ENCODE measurements around the gene PRF1.

Gene PRF1

DNA sequence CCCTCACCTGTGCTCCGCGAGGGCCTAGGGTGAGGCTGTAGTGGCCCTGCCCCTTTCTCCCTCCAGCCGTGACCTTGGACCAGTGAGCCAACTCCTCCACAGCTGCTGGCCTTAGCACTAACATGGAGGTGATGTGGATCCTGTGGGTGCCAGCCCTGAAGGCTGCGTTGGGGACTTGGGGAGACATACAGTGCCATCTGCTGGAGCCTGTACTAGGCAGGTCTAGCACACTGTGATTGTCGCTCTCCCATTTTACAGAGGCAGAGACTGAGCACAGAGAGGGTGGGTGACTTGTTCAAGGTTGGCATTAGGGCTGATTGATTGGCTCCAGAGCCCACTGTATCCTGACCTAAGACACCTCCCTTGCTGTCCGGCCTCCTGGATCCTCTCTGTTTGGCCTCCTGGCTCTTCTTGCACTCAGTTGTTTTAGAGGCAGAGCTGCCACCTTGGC lies 37.6 kb downstream of the PRF1 start:
- FAIRE-seq (peak; percentile 12), DNase-seq (ENCODE audit: extremely low spot score, insufficient read length, low read depth) (no peak)

- no peak for FAIRE-seq
- DNase-seq (ENCODE audit: extremely low spot score, insufficient read length, low read depth), result no peak
Observed at GRCh38 chr10:70564113-70564725, 38.3 kb downstream of the PRF1 start.

DNA sequence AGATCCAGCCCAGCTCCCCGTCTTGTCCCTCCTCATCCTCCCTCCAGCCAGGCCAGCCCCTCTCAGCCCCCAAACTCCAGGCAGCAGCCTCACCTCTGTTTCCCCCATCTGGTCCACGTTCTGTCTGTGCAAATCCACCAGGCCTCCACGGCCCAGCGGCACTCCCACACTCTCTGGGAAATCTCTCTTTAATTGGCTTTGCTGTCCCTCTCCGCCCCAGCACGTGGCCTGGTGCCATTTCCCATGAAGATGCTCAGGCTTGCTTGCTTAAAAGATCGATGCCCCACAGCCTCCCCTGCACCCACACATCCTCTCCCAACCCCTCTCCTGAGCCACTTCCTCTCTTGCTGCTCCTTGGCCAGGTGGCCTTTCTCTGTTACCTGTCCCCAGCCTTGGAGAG lies 39.3 kb downstream of the PRF1 start:
- FAIRE-seq, result no peak

DNA sequence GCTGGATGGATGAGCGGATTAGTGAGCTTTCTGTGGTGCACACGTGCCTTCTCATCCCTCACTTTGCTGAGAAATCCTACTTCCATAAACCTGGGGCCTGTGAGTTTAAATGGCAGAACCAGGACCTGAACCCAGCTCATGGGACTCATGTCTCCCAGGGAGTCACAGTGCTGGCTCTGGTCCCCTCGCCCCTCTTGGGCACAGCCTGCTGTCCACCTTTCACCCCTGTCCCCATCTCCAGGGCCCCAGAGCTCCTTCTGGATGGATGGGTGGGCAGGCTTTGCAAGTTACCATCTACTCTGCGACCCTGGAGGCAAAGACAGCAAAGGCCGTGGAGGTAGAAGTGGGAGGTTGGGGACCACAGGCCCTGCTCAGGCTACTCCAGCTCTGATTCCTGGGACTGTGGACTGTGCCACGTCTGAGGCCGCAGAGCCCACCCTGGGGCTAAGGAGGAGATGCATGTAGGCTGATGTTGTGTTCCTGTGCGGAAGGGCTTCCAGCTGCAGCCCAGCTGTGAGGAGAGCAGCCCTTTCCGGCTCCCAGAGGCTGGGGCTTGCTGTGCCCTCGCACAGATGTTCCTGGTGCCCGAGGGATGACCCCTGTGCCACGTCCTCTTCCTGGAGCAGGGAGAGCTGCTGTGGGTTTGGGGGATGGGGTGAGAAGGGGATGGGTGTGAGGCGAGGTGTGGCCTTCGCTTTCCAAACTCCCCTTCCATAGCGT lies 40.3 kb downstream of the PRF1 start:
- FAIRE-seq, result no peak
- DNase-seq (ENCODE audit: extremely low spot score, insufficient read length, low read depth), result no peak

More for the DNA sequence above, 39.3 kb downstream of the PRF1 start:
- no peak for DNase-seq (ENCODE audit: extremely low spot score, insufficient read length, low read depth)

GRCh38 chr10:70561558-70561957 lies 41.0 kb downstream of the PRF1 start:
- DNase-seq (ENCODE audit: extremely low spot score, insufficient read length, low read depth), result no peak
- no peak for FAIRE-seq

DNA sequence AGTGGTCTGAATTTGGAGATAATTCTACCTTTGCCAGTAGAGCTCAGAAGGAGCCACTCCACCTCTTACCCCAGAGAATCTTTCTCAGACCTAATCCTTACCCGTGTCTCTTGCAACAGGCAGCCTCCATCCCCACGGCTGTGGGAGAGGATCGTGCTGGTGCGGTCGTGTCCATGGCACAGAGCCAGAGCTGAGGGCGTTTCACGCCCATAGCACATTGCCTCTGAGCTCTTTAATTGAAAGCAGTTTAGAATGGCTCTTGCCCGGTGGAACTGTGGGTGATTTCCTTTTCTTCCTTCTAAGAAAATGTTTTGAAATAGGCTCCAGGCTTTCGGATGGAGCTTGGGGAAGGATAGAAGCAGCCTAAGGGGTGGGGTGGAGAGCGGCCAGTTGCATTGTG lies 41.5 kb downstream of the PRF1 start:
- DNase-seq (ENCODE audit: extremely low spot score, insufficient read length, low read depth), result no peak
- FAIRE-seq, result no peak

GRCh38 chr10:70560511-70560941 lies 42.0 kb downstream of the PRF1 start:
- FAIRE-seq (no peak), DNase-seq (ENCODE audit: extremely low spot score, insufficient read length, low read depth) (no peak)

GRCh38 chr10:70559861-70560260 lies 42.7 kb downstream of the PRF1 start:
- DNase-seq (ENCODE audit: extremely low spot score, insufficient read length, low read depth) (no peak), FAIRE-seq (no peak)

DNA sequence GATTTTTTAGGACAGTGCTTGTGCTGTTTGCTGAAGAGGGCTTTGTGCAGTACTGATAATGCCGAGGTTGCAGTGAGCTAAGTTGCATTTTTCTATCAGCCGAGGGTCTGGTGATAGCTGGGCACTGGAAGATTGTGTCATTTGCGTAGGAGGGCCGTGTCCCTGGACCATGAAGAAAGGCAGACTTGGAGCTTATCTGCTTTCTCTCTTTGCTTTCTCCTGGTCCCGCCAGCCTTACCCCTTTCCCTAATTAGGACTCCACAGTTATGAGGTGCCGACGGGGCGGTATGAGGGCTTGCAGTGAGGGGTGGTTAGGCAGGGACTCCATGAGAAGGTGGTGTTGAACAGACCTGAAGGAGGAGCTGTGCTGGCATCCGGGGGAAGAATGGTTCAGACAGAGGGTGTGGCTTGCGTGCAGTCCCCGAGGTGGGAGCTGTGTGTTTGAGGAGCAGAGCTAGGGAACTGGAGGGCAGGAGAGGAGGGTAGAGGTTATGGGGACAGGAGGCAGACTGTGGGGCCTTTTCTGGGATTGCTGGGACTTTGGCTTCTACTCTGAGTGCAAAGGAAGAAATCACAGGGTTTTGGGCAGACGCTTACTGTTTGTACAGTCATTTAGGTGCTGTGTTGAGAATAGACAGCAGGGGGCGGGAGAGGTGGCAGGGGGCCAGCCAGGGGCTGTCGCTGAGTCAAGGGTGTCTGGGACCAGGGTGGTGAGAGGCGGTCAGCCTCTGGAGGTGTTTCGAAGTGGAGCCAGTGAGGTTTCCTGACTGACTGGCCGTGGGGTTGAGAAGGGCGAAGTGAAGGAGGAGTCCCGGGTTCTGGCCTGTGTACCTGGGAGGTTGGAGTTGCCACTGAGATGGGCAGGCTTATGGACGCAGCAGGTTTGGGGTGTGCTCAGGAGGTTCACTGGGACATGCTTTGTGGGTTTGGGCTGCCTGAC lies 43.4 kb downstream of the PRF1 start:
- FAIRE-seq (peak; percentile 77), DNase-seq (ENCODE audit: extremely low spot score, insufficient read length, low read depth) (no peak)

GRCh38 chr10:70558295-70558694 lies 44.2 kb downstream of the PRF1 start:
- FAIRE-seq, result no peak
- DNase-seq (ENCODE audit: extremely low spot score, insufficient read length, low read depth), result no peak

GRCh38 chr10:70557876-70558275 lies 44.7 kb downstream of the PRF1 start:
- no peak for FAIRE-seq
- DNase-seq (ENCODE audit: extremely low spot score, insufficient read length, low read depth), result no peak

DNA sequence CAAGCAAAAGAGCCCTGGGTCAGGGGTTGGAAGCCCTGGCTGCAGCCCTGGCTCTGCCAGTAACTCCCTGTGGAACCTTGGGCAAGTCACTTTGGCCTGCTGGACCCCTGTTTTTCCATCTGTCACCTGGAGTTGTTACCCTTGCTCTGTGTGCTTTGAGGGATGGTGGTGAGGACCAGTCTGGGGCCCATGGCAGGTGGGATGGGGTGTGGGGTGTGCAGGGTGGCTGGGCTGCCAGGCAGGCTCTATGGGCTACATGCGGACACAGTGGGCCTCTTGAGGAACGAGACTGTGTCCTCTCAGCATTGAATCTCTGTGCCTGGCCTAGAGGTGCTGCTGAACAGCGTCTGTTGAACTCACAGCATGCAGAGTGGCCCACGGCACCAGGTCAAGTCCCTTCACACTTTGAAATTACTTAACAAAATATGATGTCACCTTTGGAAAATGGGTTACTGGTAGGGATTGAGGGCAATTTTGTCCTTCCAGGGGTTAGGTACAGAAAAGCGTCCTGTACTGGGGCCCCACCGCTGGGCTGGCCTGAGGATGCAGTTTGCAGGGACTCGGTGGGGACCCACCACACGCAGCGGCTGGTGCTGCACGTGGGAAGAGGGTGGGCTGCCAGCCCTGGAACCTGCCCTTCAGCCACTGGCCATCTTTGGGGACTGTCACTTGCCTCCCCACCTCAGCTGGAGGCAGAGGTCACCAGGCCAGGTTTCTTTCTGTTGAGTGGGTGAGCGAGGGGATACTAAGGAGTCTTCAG lies 45.3 kb downstream of the PRF1 start:
- no peak for FAIRE-seq

GRCh38 chr10:70555371-70555770 lies 47.2 kb downstream of the PRF1 start:
- FAIRE-seq (no peak), DNase-seq (ENCODE audit: extremely low spot score, insufficient read length, low read depth) (no peak)

More for the DNA sequence above, 45.3 kb downstream of the PRF1 start:
- DNase-seq (ENCODE audit: extremely low spot score, insufficient read length, low read depth), result no peak

DNA sequence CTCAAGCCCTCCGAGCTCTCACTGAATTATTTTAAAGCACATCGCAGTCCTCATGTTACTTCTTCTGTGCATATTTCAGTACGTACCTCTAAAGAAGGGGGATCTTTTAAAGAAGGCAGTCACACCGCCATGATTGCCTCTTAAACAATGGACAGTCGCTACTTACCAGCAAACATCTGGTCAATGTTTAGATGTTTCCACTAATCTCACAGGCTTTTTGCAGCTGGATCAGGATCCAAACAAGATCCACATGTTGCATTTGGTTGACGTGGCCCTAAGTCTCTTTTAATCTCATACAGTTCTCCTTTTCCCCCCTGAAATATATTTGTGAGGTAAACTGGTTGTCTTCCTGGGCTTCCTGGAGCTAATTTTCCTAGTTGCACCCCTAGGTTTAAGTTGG lies 50.0 kb downstream of the PRF1 start:
- FAIRE-seq, result no peak
- DNase-seq (ENCODE audit: extremely low spot score, insufficient read length, low read depth), result no peak

GRCh38 chr10:70551971-70552422 lies 50.5 kb downstream of the PRF1 start:
- no peak for FAIRE-seq
- no peak for DNase-seq (ENCODE audit: extremely low spot score, insufficient read length, low read depth)

- no peak for FAIRE-seq
- DNase-seq (ENCODE audit: extremely low spot score, insufficient read length, low read depth), result no peak
Observed at GRCh38 chr10:70551466-70551865, 51.1 kb downstream of the PRF1 start.

DNA sequence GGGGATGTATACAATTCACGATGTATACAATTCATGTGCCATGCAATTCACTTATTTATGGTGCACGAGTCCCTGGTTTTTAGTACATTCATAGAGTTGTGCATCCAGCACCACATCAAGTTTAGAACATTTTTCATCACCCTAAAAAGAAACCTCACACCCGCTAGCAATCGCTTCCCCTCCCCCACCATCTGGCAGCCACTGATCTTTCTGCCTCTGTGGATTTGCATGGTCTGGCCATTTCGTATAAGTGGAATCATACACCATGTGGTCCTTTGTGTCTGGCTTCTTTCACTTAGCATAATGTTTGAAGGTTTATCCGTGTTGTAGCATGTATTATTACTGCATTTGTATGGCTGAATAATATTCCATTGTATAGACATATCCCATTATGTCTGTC lies 52.1 kb downstream of the PRF1 start:
- DNase-seq (ENCODE audit: extremely low spot score, insufficient read length, low read depth) (no peak), FAIRE-seq (no peak)

DNA sequence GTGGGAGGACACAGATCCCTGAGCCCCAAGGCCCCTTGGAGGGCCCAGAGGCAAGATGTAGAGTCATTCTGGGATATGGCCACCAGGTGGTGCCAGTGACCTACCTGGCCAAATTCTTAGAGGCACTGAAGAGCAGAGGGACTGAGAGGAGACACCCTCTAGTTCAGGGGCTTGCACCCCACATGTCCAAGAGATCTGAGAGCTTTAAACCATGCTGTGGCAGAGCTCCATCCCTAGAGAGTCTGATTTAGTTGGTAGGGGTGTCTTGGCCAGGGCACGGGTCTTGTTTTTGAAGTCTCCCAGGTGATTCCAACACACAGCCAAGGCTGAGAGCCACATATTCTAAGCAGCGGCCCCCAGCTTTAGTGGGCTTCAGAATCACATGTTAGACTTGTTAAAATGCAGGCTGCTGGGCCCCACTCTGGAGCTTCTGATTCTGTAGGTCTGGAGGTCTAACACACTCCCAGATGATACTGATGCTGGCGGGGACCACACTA lies 52.5 kb downstream of the PRF1 start:
- DNase-seq (ENCODE audit: extremely low spot score, insufficient read length, low read depth) (peak; percentile 69), FAIRE-seq (peak; percentile 83)

DNA sequence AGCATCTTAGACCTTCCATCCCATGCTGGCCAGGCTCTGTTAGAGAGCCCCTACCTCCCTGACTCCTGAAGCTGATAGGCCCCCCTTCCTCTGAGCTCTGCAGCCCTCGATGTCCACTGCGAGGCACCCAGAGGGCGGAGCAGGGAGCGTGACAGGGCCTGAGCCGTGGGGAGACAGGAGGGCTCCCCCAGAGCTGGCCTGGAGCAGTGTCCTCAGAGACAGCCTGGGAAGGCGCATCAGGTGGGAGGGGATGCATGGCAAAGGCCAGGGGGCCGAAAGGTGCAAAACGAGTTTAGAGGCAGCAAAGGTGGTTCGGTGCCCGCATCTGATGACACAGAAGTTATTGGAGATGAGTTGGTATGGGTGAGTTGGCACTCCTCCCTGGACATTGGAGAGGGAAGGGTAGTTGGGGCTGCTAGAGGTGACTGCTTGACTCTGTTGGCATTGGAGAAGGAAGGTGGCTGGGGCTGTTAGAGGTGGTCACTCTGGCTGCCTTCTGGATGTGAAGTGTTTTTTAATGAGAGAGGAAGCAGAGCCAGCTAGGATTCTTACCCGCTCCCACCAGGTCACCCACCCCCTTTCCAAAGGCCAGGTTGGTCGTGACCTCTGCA lies 53.1 kb downstream of the PRF1 start:
- DNase-seq (ENCODE audit: extremely low spot score, insufficient read length, low read depth) (no peak), FAIRE-seq (no peak)
